Occipital lobe (tissue), 2 donors: Measurements from ENCODE around the gene AMBRA1. TPM values are rescaled to one million over a fixed set of nuclear protein-coding genes. Genes with fewer than 3 reads are reported as not detected.
"Not testable (repeated sequence)": the region's sequence is repeated elsewhere in the genome, so short reads cannot be mapped to it uniquely, and the experiment has no call there.

Experiments used
- DNase-seq: peaks from one replicate; lab custom pipeline; 2025; lab: John Stamatoyannopoulos, UW
- total RNA-seq: library from RNA; depleted of rRNA; stranded (reverse); fragments of >200 nt; gene quantifications from one replicate; pipeline ENCODE4 v1.2.3, GENCODE V29; 2014

Gene AMBRA1
- total RNA-seq, 1 donor from 2014 or later: 27.1 TPM

DNA sequence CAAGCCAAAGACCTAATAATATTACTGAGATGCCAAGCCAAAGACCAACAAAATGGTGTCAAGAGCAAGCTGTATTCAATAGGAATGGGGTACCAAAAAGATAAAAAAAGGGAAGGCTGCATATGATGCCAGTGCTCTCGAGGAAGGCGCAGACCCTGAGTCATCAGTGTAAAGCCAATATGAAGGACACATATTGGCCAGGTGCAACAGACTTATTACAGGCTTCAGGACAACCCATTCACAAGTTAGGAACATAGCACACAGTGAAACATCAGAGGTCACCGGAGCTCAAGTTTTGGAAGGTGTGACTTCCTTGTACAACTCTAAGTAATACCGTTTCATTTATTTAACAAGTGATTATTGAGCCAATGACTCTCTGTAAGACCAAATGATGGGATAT lies 58.1 kb downstream of the AMBRA1 start:
- DNase-seq: no peak

DNA sequence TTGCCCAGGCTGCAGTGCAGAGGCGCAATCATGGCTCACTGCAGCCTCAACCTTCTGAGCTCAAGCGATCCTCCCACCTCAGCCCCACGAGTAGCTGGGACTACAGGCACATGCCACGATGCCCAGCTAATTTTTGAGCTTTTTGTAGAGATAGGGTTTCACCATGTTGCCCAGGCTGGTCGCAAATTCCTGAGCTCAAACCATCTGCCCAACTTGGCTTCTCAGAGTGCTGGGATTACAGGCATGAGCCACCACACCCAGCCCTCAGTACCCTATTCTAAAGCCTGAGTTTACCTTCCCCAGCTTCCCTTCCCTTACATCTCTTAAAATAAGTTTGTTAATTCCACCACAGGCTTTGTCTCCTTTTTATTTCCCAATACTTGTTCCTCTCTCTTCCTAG lies 59.1 kb downstream of the AMBRA1 start:
- DNase-seq: no peak

DNA sequence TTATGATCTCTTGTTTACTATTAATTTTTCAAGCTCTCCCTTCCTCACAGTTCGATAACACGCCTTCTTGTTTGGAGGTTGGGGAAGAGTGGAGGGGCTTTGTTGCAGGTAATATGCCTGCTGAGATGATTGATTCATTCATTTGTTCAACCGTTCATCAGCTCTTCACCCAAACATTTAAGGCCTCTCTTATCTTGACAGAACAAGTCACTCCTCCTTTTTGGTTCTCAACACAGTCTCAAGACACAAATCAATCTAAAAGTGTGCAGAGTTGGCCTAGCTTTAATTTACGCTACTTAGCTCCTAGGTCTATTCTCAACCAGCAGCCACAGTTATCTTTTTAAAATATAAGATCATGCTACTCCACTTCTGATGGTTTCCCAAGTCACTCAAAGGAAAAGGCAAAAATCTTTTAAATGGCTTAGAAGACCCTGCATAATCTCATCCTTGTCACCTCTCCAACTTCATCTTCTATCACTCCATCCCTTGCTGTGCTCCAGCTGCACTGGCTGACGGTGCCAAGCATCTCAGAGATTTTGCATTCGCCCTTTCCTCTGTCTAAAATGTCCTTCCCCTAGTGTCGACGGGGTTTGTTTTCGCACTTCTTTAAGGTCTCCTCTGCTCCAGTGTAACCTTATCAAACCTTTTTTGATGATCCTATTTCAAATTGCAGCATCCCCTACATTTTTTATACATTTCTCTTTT lies 60.3 kb downstream of the AMBRA1 start:
- no peak for DNase-seq

DNA sequence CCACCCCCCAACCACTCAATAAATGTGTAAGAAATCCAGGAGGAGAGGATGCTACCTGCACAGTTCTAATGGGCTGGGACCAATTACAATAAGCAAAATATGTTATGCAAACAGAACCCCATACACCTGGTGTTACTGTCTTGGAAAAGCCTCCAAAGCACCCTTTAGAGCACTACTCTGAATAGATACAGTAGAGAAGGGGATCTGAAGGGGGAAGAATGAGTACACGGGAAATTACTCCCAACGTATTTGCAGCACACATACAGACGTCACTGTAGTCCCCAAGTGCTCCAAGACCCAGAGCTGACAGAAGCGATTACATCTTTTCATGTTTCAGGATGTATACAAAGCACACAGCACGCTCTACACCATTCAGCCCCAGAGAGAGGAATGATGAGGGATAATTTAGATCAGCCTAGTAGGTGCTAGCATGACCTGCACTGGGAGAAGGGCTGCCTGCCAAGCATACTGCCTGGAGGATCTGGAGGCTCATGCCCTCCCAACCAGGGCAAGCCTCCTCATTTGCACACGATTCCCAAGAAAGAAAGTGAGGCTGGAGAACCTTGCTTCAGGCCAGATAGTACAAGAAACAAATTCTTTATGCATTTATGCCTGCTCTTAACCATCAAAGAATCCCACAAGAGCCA lies 63.8 kb downstream of the AMBRA1 start:
- DNase-seq: no peak

DNA sequence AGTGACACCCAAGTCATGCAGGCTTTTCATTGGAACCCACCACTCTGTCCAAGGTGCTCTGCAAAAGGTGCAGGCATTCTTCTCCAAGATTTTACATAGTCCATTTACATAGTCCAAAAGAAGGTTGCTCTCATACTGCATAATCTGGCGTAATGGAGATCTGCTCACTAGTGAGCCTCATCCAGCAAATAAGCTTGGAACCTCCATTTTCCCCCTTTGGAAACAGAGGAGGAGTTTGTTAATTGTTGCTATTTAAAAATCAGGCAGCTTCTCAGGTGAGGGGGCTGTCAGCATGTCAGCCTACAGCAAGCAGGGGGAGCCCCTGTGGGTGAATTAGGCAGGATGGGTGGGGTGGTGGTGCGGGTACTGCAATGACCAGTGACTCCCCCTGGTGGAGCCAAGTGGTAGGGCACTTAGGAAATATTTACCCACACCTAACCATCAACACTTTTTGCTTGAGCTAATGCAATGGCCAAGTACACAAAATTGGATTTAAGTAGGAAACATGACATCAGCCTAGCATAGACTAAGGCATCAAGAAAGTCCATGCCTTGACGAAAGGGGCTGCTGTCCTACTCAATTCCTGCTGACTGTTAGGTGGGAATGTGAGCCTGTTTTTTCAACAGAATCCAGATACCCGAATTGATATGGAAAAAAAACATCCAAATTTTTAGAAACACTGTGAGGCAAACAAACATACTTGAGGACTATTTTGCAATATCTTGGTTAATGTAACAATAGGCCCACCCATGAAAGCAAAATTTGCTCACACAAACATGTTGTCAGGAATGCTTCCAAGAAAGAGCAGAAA lies 64.5 kb downstream of the AMBRA1 start:
- no peak for DNase-seq

DNA sequence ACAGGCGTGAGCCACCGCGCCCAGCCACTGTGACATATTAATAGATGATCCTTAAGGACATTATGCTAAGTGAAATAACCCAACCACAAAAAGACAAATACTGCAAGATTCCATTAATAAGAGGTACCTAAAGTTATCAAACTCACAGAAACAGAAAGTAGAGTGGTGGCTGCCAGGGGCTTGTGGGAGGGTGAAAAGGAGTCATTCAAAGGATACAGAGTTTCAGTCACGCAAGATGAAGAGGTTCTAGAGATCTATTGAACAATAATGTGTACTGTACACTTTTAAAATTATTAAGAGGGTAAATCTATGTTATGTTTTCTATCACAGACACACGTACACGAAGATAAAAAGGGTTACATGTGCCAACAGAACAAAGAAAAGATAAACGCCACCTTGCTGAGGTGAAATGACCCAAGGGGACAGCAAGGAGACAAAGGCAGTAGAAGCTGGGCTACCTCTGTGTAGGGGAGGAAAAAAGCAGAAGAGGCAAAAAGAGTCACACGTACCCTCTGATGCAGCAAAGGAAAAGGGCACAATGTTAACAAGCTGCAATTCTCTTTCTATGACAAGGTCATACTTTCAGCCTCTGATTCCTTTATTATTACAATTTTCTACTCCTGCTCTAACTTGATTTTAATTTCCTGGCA lies 65.3 kb downstream of the AMBRA1 start:
- DNase-seq: no peak

DNA sequence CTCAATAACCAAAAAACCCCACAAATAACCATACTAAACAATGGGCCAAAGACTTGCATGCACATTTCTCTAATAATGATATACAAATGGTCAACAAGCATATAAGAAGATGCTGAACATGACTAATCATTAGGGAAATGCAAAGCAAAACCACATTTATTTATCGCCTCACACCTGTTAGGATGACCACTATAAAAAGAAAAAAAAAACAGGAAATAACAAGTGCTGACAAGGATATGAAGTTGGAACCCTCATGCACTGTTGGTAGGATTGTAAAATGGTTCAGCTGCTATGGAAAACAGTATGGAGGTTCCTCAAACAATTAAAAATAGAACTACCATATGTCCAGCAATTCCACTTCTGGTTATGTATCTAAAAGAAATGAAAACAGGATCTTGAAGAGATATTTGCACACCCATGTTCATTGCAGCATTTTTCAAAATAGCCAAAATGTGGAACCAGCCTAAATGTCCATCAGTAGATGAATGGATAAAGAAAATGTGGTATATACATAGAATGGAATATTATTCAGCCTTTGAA lies 66.2 kb downstream of the AMBRA1 start:
- no peak for DNase-seq

DNA sequence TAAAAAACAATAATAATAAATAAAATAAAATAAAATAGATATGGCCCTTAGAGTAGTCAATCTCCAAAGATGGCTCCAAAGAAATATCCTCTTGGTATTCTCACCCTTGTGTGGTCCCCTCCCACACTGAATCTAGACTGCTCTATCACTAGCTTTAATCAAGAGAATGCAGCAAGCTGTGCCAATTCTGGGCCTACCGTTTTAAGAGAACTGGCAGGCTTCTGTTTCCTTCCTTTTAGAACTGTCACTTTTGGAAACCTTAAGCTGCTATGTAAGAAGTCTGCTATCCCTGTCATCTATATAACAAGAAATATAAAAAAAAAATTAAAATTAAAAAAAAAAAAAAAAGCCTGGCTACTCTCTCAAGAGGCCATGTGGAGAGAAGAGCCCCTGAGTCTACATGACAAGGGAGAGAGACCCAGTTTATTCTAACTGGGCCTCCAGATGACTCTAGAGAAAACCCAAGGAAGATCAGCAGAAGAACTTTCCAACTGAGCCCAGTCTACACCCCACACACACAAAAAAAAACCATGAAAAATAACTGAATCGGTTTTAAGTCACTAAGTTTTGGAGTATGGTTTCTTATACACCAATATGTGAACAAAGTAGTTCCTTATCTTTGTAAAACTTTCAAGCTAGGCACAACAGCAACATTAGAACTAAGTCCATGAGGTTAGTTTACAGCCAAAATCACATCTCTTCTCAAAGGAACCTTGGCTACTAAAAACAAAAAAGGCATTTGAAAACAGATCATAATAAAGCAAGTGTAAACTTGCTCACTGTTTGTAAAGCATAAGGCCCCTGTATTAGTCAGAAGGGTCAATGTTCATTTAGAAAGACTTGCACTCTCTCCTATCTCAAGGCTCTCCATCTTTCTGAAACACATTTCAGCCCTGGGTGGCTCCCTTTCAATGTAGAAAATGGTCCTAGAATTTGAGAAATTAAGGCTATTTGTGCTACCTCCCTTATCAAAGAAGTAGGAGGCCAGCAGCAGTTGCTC lies 67.3 kb downstream of the AMBRA1 start:
- DNase-seq: no peak

DNA sequence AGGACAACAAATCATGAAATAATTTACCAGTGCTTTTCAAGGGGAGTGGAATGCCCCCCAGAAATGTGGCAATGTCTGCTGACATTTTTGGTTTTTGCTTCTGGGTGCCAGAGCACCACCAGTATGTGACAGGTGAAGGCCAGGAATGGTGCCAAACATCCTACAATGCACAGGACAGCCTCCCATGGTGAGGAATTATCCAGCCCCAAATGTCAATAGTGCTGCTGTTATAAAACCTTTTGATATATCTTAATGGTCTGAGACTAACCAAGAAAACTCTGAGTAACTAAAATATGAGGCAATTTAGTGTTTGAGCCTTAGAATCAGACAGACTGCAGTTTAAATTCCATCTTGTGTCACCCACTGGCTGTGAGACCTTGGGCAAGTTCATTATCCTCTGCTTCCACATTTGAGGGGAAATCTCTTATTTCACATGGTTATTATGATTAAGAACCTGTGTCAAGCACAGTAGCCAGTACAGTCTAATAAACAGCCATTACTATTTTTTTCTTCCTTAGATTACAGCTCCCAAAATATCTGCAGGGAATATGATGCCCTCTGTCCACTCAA lies 69.5 kb downstream of the AMBRA1 start:
- no peak for DNase-seq

DNA sequence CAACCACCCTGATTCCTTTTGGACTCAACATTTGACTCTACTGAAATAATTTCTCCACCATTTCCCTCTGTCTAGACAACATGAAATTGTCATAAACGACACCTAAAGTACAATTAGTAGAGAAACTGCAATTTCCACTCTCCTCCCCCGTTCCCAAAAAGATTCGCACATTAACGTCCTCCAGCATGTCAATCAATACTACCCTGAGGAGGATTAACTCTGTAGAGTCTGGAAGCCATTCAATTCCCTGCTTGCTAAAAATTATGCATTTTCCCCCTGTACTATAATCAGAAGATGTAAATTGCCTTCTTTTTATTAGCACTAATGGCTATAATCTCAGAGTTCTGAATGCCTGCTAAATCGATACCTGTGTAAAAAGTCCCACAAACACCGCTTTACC lies 70.5 kb downstream of the AMBRA1 start:
- no peak for DNase-seq

DNA sequence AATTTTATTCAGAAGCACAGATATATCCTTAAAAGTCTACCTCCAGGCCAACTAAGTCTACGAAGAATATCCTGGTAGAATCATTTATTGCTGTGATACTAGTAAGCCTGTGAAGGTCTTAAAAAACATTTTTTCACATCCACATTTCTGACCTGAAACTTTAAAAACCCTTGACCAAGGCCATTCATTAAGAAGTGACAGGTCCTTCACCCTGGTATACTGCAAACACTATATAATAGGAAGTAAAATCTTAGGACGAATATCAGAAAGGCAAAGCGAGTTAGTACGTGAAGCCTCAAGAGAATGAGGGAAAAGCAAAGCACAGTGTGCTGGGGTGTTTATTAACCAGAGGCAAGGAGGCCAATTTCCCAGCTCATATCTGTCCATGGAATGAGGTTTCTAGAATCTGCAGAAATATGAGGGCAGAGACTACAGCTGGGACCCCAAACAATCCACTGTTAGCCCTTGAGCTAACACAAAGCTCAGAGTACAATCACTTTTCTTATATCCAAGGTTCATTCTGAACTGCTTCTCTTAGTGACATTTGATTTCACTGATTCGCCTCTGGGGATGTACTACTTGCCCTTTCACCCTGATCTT lies 71.0 kb downstream of the AMBRA1 start:
- no peak for DNase-seq

DNA sequence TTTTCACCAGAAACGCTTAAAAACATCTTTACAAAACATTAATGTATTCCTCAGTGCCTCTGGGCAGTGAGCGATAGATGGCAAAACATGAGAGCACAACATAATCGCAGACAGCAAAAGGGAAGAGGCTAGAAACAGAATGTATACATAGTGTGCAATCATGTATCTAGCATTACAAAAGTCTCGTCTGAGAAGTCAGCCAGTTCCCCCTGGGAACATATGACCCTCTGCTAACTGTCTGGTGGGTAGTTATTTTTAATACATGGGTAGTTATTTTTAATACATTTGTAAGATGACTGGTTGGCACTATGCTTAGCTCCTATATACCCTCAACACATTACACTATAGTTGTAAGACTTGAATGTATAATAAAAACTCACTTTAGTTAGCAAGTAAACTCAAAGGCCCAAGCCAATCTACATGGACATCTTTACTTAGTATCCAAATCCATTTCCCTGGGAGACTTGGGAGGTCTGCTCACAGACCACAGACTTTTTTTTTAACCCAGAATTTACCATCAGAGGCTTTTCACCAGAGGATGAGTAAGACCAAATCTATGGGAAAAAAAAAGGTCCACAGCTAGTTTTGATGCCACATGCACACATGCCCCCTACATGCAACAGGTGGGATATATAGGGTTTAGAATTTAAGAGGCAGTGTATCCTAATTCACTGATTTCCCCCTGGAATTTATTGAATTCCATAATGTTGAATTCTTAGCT lies 71.7 kb downstream of the AMBRA1 start:
- DNase-seq: no peak

DNA sequence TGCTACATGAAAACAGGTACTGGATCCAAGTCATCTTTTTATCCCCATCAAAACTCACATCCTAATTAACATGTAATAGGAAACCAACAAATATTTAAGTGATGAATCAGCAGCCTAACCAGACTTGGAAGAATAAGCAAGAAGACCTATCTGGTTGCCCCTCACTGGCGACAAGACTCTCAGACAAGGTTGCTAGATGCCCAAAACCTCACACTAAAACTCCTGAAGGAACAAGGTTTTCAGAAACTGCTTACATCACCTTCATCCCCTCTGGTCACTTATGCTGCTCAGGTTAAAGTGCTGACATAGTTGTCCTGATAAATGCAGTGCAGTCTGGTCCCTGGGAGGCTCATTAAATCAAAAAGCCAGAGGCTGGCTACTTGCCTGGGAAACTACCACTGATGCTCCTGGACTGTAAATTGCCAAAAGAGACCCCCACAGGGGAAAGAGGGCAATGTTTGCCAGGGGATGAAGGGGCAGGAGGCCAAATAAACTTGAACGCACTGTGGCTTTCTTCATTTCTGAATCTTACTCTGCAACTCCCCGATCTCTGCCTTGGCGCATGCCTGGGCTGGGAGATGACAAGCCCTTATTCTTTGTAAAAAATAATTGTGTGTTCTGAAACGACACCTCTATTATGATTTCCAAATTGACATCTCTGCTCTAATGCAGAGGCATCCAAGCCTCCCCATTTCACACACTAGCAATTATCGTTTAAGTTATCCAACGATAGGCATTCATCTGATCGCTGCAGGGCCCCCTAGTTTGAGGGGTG lies 72.7 kb downstream of the AMBRA1 start:
- no peak for DNase-seq

DNA sequence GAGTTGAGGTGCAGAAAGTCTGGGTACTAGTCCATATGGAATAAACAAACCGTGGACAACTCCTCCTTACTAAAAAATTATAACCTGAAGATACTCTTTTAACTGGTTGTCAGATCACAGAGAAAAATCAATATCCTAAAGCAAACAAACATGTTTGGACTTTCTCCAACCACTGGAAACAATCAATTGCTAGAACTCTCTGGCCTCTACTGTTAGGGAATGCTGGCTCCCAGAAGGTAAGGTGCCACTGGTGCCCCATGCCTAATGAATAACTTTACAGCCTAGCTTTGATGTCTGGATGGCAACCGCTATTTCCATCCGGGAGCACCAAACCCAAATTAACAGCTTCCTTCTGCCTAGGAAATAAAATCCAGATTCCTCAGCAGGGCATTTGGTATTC lies 74.5 kb downstream of the AMBRA1 start:
- no peak for DNase-seq

DNA sequence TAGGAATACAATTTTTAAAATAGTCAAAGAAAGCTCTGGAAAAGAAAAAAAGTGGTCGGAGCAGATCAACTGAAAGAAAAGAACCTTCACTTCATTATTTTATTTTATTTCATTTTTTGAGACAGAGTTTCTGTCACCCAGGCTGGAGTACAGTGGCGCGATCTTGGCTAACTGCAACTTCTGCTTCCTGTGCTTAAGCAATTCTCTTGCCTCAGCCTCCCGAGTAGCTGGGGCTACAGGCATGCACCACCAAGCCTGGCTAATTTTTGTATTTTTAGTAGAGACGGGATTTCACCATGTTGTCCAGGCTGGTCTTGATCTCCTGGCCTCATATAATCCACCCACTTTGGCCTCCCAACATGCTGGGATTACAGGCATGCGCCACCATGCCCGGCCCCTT lies 74.9 kb downstream of the AMBRA1 start:
- DNase-seq: not testable (repeated sequence)

DNA sequence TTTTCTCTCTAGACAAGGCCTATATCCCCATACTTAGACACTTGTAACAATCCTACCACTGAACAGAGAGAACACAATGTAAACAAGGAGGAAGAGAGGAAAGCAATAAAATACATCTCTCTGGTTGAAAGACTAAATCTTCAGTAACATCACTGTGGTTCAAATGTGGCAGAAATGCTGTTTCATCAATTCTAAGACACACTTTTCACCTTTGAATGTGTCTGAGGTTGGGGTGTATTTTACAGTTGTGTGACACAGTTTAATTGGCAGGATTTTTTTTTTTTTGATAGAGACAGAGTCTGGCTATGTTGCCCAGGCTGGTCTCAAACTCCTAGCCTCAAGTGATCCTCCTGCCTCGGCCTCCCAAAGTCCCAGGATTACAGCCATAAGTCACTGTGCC lies 79.5 kb downstream of the AMBRA1 start:
- no peak for DNase-seq

DNA sequence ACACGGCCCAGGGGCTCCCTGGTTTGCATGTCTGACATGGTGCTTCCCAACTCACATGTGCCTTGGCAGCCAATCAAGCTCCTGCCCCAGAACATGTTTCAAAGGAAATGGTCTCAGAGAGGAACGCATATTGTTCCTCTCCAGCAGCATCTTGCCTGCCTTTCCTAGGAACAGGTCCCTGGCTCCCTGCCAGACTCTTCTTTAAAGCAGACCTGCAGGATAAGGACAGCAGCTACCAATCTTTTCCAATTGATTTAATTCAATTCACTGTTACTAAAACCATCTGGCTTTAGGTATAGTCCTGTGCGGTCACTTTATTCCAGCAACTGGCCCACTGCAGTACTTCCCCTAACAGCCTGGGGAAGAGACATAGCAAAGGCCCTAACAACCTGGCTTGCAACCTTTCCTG lies 79.9 kb downstream of the AMBRA1 start:
- peak; percentile 29 for DNase-seq

DNA sequence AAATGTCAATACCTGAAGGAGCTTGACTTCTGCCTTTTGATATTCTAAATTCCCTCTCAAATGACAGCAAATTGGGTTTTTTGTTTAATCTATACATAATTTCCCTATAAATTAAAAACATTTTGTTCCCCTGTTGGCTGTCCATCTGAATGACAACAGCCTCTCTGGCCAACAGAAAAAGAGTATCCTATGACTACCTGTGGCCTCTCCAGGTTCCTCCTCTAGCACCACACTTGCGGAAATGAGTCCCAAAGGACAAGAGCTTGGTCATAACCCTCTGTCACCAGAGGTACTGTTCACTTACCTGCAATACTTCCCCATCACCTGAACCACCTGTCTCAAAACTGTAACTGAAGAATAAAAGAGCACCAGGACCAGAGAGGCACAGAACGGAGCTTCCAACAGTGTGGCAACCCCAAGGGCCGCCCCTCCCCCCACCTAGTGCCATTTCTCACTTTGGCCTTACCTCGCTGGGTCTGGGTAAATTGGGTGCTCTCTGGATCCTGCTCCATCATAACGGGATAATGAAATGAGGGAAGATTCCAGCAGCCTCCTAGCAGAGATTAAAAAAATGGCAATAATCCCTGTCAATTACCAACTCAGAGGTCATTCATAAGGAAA lies 81.5 kb downstream of the AMBRA1 start:
- DNase-seq: no peak
